ENCODE results near the gene RAB4A. TPM values are rescaled to one million over a fixed set of nuclear protein-coding genes. Genes with fewer than 3 reads are reported as not detected.

The RAB4A gene
- total and polyA plus RNA-seq, 4 donors: 20.2 to 54.4 (median 26.5) TPM

- Histone ChIP-seq H3K4me3 (no peak overlapping the region), H3K9me3 (ENCODE audit: control insufficient read depth in 4 of 4, insufficient read depth in 3 of 4, low read length in 3 of 4) (no peaks in the 10 kb centered on the region), H3K4me1 (ENCODE audit: control insufficient read depth in 5 of 5, insufficient read depth in 5 of 5, low read length in 5 of 5) (peaks cover 11 to 20% (median 19%) of the 10 kb centered on the region in 5 donors), H3K9ac (ENCODE audit: insufficient read depth in 1 of 2, low read length in 2 of 2) (peak overlapping the region; percentile 65 to 80), H3K36me3 (ENCODE audit: control insufficient read depth in 4 of 4, insufficient read depth in 4 of 4, low read length in 4 of 4) (peaks cover 0 to 2% (median under 1%) of the 10 kb centered on the region in 4 donors), H3K27me3 (ENCODE audit: control insufficient read depth in 3 of 3, insufficient read depth in 3 of 3, low read length in 2 of 3) (no peaks in the 10 kb centered on the region), H3K27ac (ENCODE audit: low read depth in 1 of 2, low read length in 1 of 2) (peak overlapping the region; percentile 24 to 94)
- no peak for TF ChIP-seq CTCF (IDR thresholded peaks at IDR 0.05; ENCODE audit: control extremely low read depth, extremely low read depth)
- ATAC-seq (ENCODE audit: insufficient read depth, low FRiP score): no peak
- WGBS, 2 donors: 46 to 48% methylated on average over 11 of the region's 11 CpGs
- peak in 1 of 3 donors; percentile 43 for DNase-seq
Measured at GRCh38 chr1:229272164-229273158, 1.6 kb downstream of the RAB4A start.

DNA sequence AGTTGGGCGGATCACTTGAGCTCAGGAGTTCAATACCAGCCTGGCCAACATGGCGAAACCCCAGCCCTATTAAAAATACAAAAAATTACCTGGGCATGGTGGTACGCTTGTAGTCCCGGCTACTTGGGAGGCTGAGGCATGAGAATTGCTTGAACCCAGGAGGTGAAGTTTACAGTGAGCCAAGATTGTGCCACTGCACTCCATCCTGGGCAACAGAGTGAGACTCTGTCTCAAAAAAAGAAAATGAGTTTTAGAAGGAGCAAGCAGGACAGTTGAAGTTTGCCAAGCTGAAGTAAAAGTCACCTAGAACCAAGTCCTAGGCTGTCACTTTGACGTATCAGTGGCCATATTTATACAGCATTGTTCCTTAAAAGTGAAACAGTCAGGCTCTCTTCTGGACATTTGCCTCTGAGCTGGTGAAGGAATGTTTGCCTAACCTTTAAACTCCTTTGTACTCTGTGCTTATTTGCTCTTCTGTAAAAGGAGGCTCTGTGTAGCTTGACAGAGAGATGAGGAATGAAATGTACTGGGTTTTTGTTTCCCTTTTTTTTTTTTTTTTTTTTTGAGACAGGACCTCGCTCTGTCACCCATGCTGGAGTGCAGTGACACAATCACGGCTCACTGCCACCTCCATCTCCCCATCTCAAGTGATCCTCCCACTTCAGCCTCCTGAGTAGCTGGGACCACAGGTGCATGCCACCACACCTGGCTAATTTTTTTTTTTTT is 2.8 kb downstream of the RAB4A start:
- no peak for ATAC-seq (ENCODE audit: insufficient read depth, low FRiP score)
- Histone ChIP-seq H3K4me3 (no peak overlapping the region), H3K9ac (ENCODE audit: insufficient read depth in 1 of 2, low read length in 2 of 2) (no peak overlapping the region), H3K9me3 (ENCODE audit: control insufficient read depth in 4 of 4, insufficient read depth in 3 of 4, low read length in 3 of 4) (no peaks in the 10 kb centered on the region), H3K27ac (ENCODE audit: low read depth in 1 of 2, low read length in 1 of 2) (no peak overlapping the region), H3K27me3 (ENCODE audit: control insufficient read depth in 3 of 3, insufficient read depth in 3 of 3, low read length in 2 of 3) (no peaks in the 10 kb centered on the region), H3K36me3 (ENCODE audit: control insufficient read depth in 4 of 4, insufficient read depth in 4 of 4, low read length in 4 of 4) (peaks cover 0 to 4% (median 3%) of the 10 kb centered on the region in 4 donors), H3K4me1 (ENCODE audit: control insufficient read depth in 5 of 5, insufficient read depth in 5 of 5, low read length in 5 of 5) (peaks cover 11 to 19% (median 19%) of the 10 kb centered on the region in 5 donors)
- peak in 1 of 3 donors; percentile 22 for DNase-seq
- WGBS, 2 donors: 73 to 80% methylated on average over 7 of the region's 7 CpGs
- TF ChIP-seq CTCF (IDR thresholded peaks at IDR 0.05; ENCODE audit: control extremely low read depth, extremely low read depth): no peak

GRCh38 chr1:229275005-229275404 is 4.1 kb downstream of the RAB4A start:
- H3K36me3 ChIP-seq (ENCODE audit: control insufficient read depth in 4 of 4, insufficient read depth in 4 of 4, low read length in 4 of 4): peaks cover 0 to 4% (median 3%) of the 10 kb centered on the region in 4 donors
- no peak overlapping the region for H3K27ac ChIP-seq (ENCODE audit: low read depth in 1 of 2, low read length in 1 of 2)
- DNase-seq (no peak), ATAC-seq (ENCODE audit: insufficient read depth, low FRiP score) (no peak)
- H3K9ac ChIP-seq (ENCODE audit: insufficient read depth in 1 of 2, low read length in 2 of 2): no peak overlapping the region
- TF ChIP-seq CTCF (IDR thresholded peaks at IDR 0.05; ENCODE audit: control extremely low read depth, extremely low read depth): no peak
- H3K9me3 ChIP-seq (ENCODE audit: control insufficient read depth in 4 of 4, insufficient read depth in 3 of 4, low read length in 3 of 4): no peaks in the 10 kb centered on the region
- 97 to 99% methylated on average over 2 of the region's 2 CpGs for WGBS, 2 donors
- H3K27me3 ChIP-seq (ENCODE audit: control insufficient read depth in 3 of 3, insufficient read depth in 3 of 3, low read length in 2 of 3): no peaks in the 10 kb centered on the region
- peaks cover 11 to 25% (median 19%) of the 10 kb centered on the region in 5 donors for H3K4me1 ChIP-seq (ENCODE audit: control insufficient read depth in 5 of 5, insufficient read depth in 5 of 5, low read length in 5 of 5)
- no peak overlapping the region for H3K4me3 ChIP-seq

Measured in lung (tissue), 12 donors.